H4 (cell line): ENCODE data around the gene CARD19. TPM values are rescaled to one million over a fixed set of nuclear protein-coding genes. Genes with fewer than 3 reads are reported as not detected.

ENCODE experiments used
- DNase-seq: peaks from one replicate; pipeline ENCODE4 v3.0.0-alpha.2; 2015; ENCODE audit warnings: low spot score
- total RNA-seq: library from RNA; depleted of rRNA; stranded (reverse); fragments of >200 nt; shearing (Covaris generic); gene quantifications from 2 replicates; pipeline ENCODE4 v1.2.3, GENCODE V29; 2014

The CARD19 gene
- total RNA-seq, 1 experiment from 2014 or later: 63.3 TPM

DNA sequence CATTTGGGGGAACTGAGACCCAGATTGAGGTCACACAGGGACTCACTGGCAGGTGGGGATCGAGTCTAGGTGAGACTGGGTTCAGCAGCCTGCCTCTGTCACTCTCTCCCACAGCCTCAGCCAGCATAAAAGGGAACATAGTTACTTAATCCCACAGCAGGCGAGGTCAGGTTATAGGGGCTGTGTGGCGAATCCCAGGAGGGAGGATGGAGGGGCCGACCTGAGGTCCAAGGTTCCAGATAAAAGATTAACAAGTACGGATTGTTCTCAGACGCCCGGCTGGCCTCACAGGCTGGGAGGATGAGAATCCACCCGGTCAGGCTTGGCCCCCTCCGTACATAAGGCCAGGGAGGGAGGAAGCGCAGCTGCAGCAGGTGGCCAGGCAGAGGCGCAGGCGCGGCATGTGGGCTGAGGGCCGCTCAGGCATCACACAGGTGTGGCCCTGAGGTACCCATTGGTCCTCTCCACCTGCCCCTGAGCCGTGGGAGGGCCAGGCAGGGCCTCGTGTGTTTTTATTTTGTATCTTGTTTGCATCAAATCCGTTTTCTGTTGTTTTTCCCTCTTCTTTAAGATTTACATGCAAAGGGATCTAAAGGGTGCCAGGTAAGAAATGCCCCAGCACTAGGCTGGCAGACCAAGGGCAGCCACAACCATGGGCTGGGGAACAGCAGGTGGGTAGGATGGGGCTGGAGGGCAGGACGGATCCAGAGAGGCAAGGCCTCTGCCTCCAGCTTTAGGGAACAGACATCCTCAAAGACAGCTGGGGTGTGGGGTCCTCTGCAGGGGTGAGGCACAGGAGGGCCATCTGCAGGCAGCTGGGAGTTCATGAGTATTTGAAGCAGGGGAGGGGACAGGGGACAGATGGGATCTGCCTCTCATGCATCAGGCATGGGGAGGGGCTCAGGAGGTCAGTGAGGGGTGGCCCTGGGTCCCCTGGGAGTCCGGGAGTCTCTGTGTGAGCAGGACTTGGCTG, 33.9 kb upstream of the CARD19 start:
- no peak for DNase-seq

DNA sequence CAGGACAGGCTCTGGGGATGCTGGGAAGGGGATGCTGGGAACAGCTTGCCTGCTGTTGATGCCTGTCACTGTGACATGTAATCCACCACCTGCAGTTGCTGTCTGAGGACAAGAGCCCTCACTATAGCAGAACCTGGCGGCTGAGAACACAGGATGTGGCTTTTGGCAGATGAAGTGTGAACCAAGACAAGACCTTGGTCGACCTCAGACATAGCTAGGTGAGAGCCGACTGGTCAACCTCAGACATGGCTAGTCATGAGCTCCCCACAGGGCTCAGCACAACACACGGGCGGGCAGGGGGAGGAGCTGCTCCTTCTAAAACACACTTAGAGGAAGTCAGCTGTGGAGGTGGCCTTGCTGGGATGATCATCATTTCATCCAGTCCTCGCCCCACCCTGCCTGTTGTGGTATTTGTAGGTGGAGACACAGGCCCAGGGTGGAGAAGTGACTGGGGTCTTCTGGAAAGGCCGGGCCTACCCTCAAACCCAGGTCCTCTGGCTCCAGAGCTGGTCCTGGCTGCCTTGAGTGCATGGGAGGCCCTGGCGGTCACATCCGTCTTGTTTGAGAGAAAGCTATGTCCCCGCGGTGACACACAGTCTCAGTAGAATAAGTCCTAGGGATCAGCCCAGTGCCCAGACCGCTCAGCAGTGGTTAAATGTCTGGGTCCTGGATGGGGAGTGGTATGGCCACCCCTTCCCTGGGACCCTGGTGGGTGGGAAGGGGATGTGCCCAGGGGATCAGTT, 31.5 kb upstream of the CARD19 start:
- peak; percentile 50 for DNase-seq

DNA sequence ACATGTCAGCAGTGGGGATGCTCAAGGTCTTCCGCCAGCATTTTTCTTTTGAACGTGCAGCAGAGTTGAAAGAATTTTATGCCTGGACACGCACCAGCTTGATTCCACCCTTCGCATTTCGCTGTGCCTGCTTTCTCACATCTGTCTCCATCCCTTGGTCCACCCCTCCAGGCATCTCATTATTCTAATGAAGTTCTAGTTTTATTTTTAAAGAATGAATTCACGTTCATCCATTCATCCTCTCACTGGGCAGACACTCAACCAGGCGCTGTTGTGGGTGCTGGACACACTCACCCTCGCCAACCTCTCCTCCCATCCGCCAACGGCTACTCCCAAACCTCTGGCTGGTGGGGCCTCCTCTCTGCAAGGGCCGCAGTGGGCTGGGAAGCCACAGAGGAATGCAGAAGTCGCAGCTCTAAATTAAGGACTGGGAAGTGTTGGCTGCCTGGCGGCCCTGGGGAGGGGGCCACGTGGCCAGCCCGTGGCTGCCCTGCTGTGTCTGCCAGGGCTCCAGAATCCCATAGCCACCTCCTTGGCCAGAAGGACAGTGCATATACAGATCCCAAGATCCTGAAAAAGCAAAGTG, 30.8 kb upstream of the CARD19 start:
- no peak for DNase-seq

DNA sequence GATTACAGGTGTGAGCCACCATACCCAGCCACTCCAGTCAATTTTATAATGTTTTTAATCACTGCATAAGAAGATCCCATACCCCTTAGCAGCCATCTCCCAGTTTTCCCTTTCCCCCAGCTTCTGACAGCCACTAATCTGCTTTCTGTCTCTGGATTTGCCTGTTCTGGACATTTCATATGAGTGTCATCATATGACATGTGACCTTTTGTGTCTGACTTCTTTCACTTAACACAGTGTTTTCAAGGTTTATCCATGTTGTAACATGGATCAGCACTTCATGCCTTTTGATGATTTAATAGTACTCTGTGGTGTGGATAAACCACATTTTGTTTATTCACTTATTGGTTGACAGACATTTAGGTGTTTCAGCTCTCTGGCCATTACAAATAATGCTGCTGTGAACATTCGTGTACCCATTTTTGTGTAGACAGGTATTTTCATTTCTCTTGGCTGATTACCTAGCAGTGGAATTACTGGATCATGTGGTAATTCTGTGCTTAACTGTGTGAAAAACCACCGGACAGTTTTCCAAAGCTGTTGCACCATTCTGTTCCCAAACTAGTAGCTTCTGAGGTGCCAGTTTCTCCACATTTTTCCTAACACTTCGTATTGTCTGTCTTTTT, 28.9 kb upstream of the CARD19 start:
- no peak for DNase-seq

DNA sequence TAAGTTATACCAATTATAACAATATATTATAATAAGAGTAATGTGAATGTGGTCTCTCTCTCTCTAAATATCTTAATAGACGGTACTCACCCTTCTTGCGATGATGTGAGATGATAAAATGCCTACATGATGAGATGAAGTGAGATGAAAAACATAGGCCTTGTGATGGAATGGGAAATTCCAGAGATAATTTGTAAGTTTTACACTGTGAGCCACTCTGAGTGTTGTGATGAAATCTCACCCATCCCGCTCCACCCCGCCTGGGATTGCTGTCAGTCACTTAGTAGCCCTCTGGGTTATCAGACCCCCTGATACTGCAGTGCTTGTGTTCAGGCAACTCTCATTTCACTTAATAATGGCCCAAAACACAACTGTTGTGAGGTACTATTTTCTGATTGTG, 27.1 kb upstream of the CARD19 start:
- no peak for DNase-seq

DNA sequence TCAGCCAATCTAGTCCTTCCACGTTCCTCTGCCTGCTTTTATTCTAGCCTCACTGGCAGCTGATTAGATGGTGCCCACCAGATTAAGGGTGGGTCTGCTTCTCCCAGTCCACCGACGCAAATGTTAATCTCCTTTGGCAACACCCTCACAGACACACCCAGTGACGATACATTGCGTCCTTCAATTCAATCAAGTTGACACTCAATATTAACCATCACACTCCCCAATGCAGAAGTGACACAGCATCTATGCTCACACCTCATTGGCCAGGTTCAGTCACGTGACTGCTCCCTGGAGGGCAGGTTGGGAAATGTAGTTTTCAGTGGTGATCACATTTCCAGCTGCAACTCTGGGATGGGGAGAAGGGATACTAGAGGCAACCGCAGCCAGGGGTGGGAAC, 24.6 kb upstream of the CARD19 start:
- DNase-seq: peak; percentile 36

DNA sequence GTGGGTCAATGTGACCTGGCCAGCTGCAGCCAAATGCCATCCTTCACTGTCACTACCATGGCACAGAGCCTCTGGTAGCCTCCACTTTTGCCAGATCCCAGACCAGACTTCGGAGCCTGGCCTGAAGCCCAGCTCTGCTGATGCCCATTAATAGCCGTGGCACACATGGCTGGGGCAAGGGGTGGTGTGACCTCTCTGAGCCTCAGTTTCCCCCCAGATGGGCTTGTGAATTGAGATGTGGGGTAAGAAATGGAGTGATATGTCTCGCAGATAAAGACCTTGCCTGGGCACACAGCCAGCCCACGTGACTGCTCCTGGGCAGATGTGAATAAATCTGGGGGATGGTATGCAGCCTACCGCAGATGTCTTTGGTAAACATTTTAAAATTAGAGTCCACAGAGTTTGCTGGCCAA, 23.6 kb upstream of the CARD19 start:
- DNase-seq: peak; percentile 53

DNA sequence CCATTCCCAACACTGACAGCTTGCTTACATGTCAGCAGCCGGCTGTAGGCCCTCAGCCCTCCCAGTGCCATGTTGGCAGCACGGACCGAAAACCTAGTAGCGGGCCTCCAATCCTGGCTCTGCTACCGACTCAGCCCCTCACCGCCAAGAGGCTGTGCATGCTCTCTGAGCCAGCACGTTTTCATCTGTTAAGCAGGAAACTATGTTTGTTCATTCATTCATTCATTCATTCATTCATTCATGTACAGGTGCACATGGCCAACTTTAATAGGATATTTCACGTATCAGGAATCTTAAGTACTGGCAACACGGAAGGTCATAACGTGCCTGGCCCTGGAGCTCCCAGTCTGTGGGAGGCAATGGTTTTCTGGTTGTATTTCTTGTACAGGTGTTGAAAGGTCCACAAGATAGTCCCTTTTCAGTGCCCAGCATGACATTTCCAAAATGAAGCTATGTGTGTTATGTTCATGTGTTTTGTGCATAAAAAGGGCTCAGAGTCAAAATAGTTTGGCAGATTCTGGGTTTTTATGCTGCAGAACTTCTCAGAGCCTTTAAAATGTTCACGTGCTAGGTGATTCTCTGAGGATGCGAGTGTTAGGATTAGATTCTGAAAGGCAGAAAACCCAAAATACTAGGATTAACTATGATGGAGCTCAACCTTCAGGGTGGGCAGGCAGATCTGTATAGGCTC, 19.8 kb upstream of the CARD19 start:
- DNase-seq: no peak

DNA sequence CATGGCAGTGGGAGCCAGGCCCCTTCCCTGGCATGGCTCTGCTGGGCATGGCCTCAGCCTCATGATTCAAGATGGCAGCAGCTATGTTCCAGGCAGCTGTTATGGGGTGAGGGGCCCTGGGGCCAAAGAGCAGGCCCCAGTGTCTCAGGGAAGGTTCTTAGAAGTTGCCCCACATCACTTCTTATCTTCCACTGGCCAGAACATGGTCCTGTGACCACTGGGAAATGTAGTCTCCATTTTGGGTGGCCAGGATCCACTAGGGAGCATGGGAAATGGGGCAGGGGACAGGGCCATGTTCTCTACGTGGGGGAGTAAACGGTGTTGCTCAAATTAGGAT, 19.3 kb upstream of the CARD19 start:
- DNase-seq: no peak

DNA sequence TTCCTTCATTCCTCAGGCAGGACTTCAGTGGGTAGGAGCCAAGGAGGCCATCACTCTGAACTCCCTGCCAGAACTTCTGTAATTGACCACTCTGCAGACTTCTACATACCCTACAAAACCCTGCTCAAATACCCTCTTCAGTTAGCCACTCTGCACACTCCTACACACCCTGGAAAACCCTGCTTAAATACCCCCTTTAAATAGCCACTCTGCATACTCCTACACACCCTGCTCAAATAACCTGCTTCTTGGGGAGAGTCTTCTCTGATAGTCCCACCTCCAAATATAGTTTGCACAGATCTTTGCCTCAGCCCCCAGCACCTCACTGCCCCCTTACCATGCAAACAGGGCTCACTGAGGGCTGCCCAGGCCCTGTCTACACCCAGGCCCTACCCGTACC, 18.6 kb upstream of the CARD19 start:
- no peak for DNase-seq

DNA sequence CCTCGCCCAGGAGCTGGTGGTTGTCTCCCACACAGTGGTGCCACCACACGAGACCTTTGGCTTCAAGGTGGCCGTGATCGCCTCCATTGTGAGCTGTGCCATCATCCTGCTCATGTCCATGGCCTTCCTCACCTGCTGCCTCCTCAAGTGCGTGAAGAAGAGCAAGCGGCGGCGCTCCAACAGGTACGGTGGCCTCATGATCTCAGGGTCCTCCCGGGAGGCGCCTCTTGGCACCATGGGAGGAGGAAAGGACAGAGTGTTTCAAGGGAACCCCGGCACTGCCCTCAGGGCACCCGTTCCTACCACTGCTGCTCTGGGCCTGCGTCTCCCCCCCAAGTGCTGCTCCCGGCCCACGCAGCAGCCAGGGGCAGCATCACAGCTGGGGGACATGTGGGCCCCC, 18.2 kb upstream of the CARD19 start:
- no peak for DNase-seq

DNA sequence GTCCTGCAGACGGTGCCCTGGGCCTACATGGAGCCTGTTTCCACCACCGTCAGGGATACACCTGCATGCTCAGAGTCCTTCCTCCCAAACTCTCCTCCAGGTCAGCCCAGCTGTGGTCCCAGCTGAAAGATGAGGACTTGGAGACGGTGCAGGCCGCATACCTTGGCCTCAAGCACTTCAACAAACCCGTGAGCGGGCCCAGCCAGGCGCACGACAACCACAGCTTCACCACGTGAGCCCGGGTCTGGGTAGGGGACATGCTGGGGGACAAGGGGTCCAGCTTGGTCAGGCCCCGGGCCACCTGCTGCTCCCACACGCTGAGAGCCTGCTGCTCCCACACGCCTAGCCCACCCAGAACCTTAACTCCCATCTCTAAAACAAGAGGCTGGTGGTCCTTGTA, 16.6 kb upstream of the CARD19 start:
- no peak for DNase-seq

DNA sequence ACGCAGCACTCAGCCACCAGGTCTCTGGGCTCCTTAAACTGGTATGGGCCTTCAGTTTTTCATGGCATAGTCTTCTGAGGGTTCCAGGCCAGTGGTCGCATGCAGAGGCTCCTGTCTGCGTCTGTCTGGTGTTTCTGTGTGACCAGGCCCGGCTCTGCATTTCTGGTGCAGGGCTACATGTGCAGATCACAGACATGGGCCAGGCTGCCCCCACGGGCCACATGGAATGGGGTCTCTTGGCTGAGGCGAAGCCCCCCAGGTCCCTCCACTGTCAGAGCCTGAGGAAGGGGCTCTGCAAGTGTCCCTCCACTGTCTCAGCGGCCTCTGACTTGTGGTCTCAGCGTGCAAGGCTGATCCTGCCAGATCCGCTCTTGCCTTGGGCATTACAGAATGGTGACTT, 15.6 kb upstream of the CARD19 start:
- no peak for DNase-seq

DNA sequence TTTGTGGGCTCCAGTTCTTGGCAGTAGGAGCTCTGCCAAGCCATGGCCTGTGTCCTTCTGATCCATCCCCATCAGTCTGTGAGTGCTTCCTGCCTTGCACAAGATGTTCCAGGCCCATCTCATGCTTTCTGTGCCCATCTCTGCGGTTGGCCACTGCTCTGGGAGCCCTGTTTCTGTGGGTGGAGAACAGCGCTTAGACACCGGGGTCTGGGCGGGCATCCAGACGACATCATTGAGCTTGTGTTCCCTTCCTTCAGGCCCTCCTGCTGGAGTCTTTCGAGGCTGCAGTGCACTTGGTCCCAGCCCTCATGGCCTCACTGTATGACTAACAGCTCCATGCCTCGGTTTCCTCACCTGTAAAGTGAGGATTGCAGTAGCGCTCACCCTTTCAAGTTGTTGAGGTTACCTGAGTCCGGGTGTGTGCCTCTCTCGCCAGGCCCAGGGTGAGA, 14.9 kb upstream of the CARD19 start:
- DNase-seq: peak; percentile 21

DNA sequence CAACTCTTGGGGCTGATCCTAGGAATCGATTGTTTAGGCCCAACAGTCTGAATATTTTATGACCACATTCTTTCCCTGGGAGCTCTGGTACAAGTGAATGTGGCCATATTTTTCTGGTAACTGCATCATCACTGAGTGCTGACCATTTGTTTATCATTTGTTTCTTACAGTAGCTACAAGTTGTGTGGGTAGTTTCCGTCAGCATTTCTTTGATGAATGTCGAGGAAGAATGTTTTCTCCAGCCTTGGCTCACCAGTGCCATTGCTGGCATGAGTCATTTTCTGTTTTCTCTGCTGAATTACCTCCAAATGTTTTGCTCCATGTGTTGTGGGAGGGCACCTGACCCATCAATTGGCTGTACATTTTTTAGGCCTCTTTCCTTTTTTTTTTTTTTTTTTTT, 14.1 kb upstream of the CARD19 start:
- peak; percentile 68 for DNase-seq

DNA sequence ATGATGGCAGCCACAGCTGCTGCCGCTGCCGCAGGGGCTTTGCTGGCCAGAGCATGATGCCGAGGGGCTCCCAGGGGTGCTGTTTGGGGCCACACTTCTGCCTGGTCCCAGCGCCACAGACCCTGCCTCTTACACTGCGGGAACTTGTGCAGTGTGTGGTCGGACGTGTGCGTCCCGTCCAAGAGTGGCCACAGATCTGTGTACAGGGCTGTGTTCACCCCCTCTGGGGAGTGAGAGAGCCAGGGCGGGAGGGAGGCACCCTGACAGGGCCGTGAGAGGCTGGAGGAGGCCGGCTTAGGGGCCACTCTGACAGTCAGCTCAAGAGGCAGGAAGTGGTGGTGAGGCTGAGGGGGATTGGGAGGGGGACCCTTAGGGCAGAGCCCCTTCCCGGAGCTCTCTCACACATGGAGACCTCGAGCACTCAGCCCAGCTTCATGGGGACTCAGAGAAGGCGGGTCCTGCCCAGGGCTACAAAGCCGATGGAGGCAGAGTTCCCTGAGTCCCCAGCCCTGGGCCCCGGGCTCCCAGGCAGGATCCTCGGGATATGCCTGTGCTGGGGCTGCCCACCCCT, 13.1 kb upstream of the CARD19 start:
- no peak for DNase-seq

DNA sequence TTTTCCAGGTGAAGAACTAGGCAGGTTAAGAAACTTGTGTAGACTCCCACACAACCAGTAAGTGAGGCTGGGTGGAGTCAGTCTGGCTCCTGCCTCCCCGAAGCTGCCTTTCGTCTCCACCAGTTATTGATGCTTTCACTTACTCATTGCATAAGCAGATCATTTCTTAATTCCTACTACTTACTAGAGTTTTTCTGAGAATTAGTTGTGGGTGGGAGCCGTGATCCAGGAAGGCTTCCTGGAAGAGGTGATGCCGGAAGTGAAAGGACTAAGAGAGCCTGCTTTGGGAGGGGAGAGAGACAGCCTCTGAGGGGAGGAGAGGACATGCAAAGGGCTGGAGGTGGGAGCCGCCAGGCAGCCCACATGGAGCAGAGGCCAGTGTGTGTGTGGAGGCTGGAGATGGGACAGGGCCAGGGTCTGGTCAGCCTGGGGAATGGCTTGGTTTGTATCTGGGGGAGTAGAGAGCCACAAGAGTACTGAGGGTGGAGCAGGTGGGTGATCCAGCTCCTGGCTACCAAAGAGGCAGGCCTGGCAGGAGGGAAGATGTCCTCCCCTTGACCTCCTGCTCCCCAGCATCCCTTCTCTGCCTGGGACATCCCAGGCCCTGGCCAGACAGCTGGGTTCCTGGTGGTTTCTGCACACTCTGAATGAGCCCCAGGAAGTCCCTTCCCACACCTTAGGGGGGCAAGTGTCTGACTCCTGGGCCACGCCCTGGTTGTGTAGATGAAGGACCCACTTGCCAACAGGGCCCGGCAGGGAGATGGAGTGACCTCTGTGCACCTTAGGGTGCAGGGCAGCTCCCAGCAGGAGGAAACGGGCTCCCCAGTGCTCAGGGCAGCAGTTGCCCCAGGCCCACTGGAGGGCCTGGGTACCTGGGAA, 12.2 kb upstream of the CARD19 start:
- no peak for DNase-seq

DNA sequence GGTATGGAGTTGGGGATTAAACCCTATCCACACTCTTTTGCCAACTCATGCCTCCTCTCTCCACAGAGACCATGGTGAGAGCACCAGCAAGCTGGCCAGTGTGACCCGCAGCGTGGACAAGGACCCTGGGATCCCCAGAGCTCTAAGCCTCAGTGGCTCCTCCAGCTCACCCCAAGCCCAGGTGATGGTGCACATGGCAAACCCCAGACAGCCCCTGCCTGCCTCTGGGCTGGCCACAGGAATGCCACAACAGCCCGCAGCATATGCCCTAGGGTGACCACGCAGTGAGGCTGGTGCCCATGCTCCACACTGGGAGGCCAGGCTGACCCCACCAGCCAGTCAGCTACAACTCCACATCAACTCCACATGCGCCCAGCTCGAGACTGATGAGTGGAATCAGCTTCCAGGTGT, 11.5 kb upstream of the CARD19 start:
- no peak for DNase-seq

DNA sequence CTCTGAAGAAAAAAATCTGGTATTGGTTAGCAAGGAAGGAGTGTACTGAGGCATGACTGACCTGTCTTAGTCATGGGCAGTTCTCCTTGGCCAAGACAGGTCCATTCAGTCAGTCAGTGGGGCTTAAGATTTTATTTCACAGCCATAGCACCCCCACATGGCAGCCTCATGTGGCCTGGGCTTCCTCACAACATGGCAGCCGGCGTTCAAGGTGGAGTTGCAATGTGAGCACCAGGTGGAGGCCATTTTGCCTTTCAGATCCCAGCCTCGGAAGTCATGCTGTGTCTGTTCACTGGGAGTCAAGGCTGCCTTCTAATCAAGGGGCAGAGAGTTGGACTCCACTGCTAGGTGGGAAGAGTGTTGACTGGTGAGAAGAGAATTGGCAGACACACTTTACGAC, 10.3 kb upstream of the CARD19 start:
- no peak for DNase-seq
